Measurements from ENCODE around the gene TP73. TPM values are rescaled to one million over a fixed set of nuclear protein-coding genes. Genes with fewer than 3 reads are reported as not detected.

Gene TP73
- total RNA-seq, 2 donors from 2014 or later: 5.1 to 15.1 TPM

DNA sequence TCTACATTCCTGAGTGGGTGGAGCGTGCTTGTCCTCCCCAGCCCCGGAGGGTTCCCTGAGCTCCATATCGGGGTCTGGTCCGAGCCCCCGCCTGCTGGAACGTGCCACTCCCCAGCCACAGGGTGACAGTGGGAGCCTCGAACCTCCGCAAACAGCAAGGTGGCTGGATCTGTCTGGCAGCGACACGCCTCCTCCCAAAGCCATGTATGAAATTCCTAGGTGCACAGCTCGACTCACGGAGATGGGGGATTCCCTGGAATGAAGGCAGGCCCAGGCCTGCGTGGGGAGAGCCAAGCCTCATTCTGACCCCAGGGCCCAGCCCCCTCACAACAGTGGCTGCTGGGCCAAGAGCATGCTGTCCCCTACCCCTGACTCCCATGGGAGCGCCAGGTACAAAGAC is 32.9 kb downstream of the TP73 start:
- Histone ChIP-seq H3K36me3 (no peaks in the 10 kb centered on the region), H3K27ac (no peak overlapping the region), H3K4me3 (no peak overlapping the region), H3K27me3 (replicated peaks; ENCODE audit: insufficient read depth) (no peaks in the 10 kb centered on the region), H3K9me3 (no peaks in the 10 kb centered on the region), H3K4me1 (replicated peaks) (no peaks in the 10 kb centered on the region)
- peak; percentile 46 for DNase-seq (ENCODE audit: low spot score)
- peak; percentile 51 for TF ChIP-seq POLR2AphosphoS5 (IDR thresholded peaks at IDR 0.05)
- no peak for TF ChIP-seq CTCF (IDR thresholded peaks at IDR 0.05)
- intact Hi-C loops (cut with DNase I): no loop called here
- WGBS: 68% methylated on average over 14 of the region's 14 CpGs

GRCh38 chr1:3685906-3686305 is 33.6 kb downstream of the TP73 start:
- DNase-seq (ENCODE audit: low spot score): no peak
- Histone ChIP-seq H3K27ac (no peak overlapping the region), H3K9me3 (no peaks in the 10 kb centered on the region), H3K4me3 (no peak overlapping the region), H3K27me3 (replicated peaks; ENCODE audit: insufficient read depth) (no peaks in the 10 kb centered on the region), H3K36me3 (no peaks in the 10 kb centered on the region), H3K4me1 (replicated peaks) (no peaks in the 10 kb centered on the region)
- 77% methylated on average over 19 of the region's 19 CpGs for WGBS
- intact Hi-C loops (cut with DNase I): no loop called here
- TF ChIP-seq POLR2AphosphoS5 (IDR thresholded peaks at IDR 0.05) (no peak), POLR2A (IDR thresholded peaks at IDR 0.05) (no peak), CTCF (IDR thresholded peaks at IDR 0.05) (no peak)

DNA sequence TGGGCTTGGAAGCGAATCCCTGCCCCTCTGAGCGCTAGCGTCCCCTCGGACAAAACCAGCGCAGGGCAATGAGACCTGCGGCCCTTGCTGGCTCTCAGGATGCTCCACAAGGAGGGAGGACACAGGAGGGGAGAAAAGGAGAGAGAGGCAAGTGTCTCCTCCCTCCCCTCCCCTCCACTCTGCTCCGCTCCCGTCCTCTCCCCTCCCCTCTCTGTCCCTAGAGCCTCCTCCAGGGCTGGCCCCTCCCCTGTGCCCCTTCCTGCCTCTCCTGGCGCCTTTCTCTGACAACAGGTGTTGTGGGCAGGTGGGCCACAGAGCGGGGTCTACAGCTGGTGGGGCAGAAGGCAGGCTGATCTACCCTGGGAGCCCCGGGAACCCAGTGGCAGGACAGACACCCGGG is 35.2 kb downstream of the TP73 start:
- H3K9me3 ChIP-seq: no peaks in the 10 kb centered on the region
- TF ChIP-seq POLR2A (IDR thresholded peaks at IDR 0.05): no peak
- no peak for TF ChIP-seq POLR2AphosphoS5 (IDR thresholded peaks at IDR 0.05)
- no peak for TF ChIP-seq CTCF (IDR thresholded peaks at IDR 0.05)
- H3K27ac ChIP-seq: no peak overlapping the region
- no peak for DNase-seq (ENCODE audit: low spot score)
- 88% methylated on average over 12 of the region's 12 CpGs for WGBS
- no peak overlapping the region for H3K4me3 ChIP-seq
- intact Hi-C loops (cut with DNase I): no loop called here
- H3K4me1 ChIP-seq (replicated peaks): no peaks in the 10 kb centered on the region
- no peaks in the 10 kb centered on the region for H3K36me3 ChIP-seq
- no peaks in the 10 kb centered on the region for H3K27me3 ChIP-seq (replicated peaks; ENCODE audit: insufficient read depth)

GRCh38 chr1:3688356-3689137 is 36.2 kb downstream of the TP73 start:
- no peak for DNase-seq (ENCODE audit: low spot score)
- Histone ChIP-seq H3K36me3 (no peaks in the 10 kb centered on the region), H3K4me3 (no peak overlapping the region), H3K9me3 (no peaks in the 10 kb centered on the region), H3K27me3 (replicated peaks; ENCODE audit: insufficient read depth) (no peaks in the 10 kb centered on the region), H3K27ac (no peak overlapping the region), H3K4me1 (replicated peaks) (no peaks in the 10 kb centered on the region)
- 69% methylated on average over 29 of the region's 29 CpGs for WGBS
- TF ChIP-seq POLR2AphosphoS5 (IDR thresholded peaks at IDR 0.05) (no peak), POLR2A (IDR thresholded peaks at IDR 0.05) (no peak)
- intact Hi-C loops (cut with DNase I): no loop called here

DNA sequence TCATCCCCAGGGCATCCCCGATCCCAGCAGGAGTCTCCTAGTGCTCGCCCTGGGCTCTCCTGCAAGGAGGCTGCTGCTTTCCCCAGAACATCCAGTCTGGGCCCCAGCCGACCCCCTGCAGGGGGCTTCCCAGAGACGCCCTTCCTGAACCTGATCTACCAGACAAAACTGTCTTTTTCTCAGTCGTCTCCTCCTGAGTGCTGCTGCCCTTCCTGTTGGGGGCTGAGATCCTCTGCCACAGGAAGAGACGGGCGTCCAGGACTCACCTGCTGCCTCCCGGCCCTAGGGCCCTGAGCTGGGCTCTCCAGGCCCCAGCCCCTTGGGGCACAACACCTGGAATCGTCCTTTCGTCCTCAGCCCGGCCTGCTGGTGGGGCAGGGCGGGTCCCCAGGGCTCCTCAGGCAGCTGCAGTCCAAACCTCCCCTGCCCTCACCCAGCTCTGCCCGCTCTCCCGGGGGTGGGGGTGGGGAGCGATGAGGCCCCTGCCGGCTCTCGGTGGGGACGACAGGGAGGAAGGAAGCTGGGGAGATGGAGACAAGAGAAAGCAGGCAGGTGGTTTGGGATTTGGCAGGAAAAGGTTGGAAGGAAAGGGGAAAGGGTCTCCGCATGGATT is 36.9 kb downstream of the TP73 start:
- TF ChIP-seq POLR2A (IDR thresholded peaks at IDR 0.05) (no peak), POLR2AphosphoS5 (IDR thresholded peaks at IDR 0.05) (no peak), CTCF (IDR thresholded peaks at IDR 0.05) (no peak)
- H3K27ac ChIP-seq: no peak overlapping the region
- intact Hi-C loops (cut with DNase I): no loop called here
- no peak for DNase-seq (ENCODE audit: low spot score)
- no peaks in the 10 kb centered on the region for H3K4me1 ChIP-seq (replicated peaks)
- H3K27me3 ChIP-seq (replicated peaks; ENCODE audit: insufficient read depth): no peaks in the 10 kb centered on the region
- H3K9me3 ChIP-seq: no peaks in the 10 kb centered on the region
- no peak overlapping the region for H3K4me3 ChIP-seq
- no peaks in the 10 kb centered on the region for H3K36me3 ChIP-seq
- WGBS: 71% methylated on average over 19 of the region's 19 CpGs
